Adrenal gland (tissue), 5 donors: ENCODE results near the gene ABCC10.

ENCODE experiments used
- CTCF ChIP-seq, 6 experiments: fragments of 450-650 bp in 4 of 6; fragments of 200-600 bp in 2 of 6; sonication (generic) in 1 of 6; IDR thresholded peaks; 1 replicate in 5 of 6; 2 replicates in 1 of 6; pipeline versions ENCODE4 v1.5.1 to v1.8.0; 2016 to 2021; ENCODE audit warnings: antibody characterized with exemption in 6 of 6, mild to moderate bottlenecking in 2 of 6, moderate library complexity in 1 of 6
- POLR2A ChIP-seq, 2 donors: fragments of 450-650 bp; IDR thresholded peaks; one replicate each; pipeline ENCODE4 v1.6.1; 2017; ENCODE audit warnings: antibody characterized with exemption in 2 of 2, mild to moderate bottlenecking in 2 of 2, moderate library complexity in 1 of 2
- donor health status: DM: no; HTN: no; CAD: no.

DNA sequence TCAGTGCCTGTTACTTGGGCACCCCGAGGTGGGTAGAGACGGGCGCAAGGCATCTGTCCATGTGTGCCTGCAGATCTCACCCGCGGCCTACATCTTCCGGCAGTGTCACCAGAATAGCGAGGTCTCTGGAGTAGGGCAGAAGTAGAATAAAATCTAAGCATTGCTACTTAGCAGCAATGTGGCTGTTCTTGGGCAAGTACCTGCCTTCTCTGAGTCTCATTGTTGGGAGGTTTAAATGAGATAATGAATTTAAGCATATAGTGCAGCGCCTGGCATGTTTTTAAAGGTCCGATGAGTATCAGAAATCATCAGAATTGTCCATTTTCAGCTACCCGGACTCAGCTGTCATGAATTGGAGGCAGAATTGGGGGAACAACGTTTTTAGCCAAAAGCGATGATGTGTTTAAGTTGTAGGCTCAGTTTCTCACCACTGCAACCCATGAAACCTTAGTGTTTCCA, 800 bp downstream of the ABCC10 start:
- TF ChIP-seq CTCF (IDR thresholded peaks at IDR 0.05): no peak
- no peak for TF ChIP-seq POLR2A (IDR thresholded peaks at IDR 0.05)
